Measurements from ENCODE around the gene SCAND1. TPM values are rescaled to one million over a fixed set of nuclear protein-coding genes. Genes with fewer than 3 reads are reported as not detected.

Gene SCAND1
- total and polyA plus RNA-seq, 12 donors, result 0.64 to 540 (median 145) TPM

DNA sequence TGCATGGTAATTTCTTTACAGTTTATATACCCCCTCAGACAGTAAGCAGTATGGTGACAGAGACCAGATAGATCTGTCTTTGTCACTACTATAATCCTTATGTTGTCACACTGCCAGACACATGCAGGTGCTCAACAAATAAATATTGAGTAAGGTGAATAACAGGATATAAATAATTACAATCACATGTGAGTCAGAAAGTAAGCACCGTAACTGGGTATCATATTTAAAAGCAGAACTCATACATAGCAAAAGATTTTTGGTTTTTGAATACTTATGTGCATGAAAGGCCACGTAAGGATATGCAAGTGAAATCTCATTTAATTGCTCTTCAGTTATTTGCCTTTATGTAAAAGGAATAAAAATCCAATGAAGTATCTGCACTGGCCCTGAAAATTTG lies 31.5 kb upstream of the SCAND1 start:
- 84 to 100% (median 91%) methylated on average over 2 of the region's 2 CpGs for WGBS, 4 donors
- no peak for DNase-seq
- TF ChIP-seq, protein P1, sequence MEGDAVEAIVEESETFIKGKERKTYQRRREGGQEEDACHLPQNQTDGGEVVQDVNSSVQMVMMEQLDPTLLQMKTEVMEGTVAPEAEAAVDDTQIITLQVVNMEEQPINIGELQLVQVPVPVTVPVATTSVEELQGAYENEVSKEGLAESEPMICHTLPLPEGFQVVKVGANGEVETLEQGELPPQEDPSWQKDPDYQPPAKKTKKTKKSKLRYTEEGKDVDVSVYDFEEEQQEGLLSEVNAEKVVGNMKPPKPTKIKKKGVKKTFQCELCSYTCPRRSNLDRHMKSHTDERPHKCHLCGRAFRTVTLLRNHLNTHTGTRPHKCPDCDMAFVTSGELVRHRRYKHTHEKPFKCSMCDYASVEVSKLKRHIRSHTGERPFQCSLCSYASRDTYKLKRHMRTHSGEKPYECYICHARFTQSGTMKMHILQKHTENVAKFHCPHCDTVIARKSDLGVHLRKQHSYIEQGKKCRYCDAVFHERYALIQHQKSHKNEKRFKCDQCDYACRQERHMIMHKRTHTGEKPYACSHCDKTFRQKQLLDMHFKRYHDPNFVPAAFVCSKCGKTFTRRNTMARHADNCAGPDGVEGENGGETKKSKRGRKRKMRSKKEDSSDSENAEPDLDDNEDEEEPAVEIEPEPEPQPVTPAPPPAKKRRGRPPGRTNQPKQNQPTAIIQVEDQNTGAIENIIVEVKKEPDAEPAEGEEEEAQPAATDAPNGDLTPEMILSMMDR (IDR thresholded peaks at IDR 0.05), result no peak
- TF ChIP-seq POLR2A (IDR thresholded peaks at IDR 0.05), result no peak
- Histone ChIP-seq H3K36me3 (replicated peaks in 1 of 2) (no peaks in the 10 kb centered on the region), H3K4me3 (no peak overlapping the region), H3K4me1 (replicated peaks in 1 of 2) (no peaks in the 10 kb centered on the region), H3K9me3 (replicated peaks in 1 of 3) (no peaks in the 10 kb centered on the region), H3K27me3 (no peaks in the 10 kb centered on the region), H3K27ac (no peak overlapping the region)
- intact Hi-C loops (cut with DNase I), result loop anchor here in 1 of 2 donors (10.0 kb wide), 1 partner anchor 459 kb away; no protein-coding TSS in a partner anchor

- H3K27ac ChIP-seq, result no peak overlapping the region
- no peaks in the 10 kb centered on the region for H3K4me1 ChIP-seq (replicated peaks in 1 of 2)
- no peak for DNase-seq
- no peaks in the 10 kb centered on the region for H3K36me3 ChIP-seq (replicated peaks in 1 of 2)
- TF ChIP-seq, protein P1 (IDR thresholded peaks at IDR 0.05), result no peak
- TF ChIP-seq POLR2A (IDR thresholded peaks at IDR 0.05), result no peak
- no peak overlapping the region for H3K4me3 ChIP-seq
- no peaks in the 10 kb centered on the region for H3K27me3 ChIP-seq
- 72 to 76% (median 74%) methylated on average over 6 of the region's 6 CpGs for WGBS, 4 donors
- intact Hi-C loops (cut with DNase I), result loop anchor here in 1 of 2 donors (10.0 kb wide), 1 partner anchor 460 kb away; no protein-coding TSS in a partner anchor
- no peaks in the 10 kb centered on the region for H3K9me3 ChIP-seq (replicated peaks in 1 of 3)
These were observed 30.1 kb upstream of the SCAND1 start for GRCh38 chr20:35984382-35984781.

GRCh38 chr20:35981969-35982368 lies 27.7 kb upstream of the SCAND1 start:
- Histone ChIP-seq H3K36me3 (replicated peaks in 1 of 2) (no peaks in the 10 kb centered on the region), H3K4me3 (no peak overlapping the region), H3K27ac (no peak overlapping the region), H3K4me1 (replicated peaks in 1 of 2) (no peaks in the 10 kb centered on the region), H3K9me3 (replicated peaks in 1 of 3) (no peaks in the 10 kb centered on the region), H3K27me3 (no peaks in the 10 kb centered on the region)
- DNase-seq, result peak in 1 of 7 donors; percentile 30
- intact Hi-C loops (cut with DNase I), result loop anchor here in 1 of 2 donors (10.0 kb wide), 1 partner anchor 463 kb away; no protein-coding TSS in a partner anchor
- TF ChIP-seq, protein P1 (IDR thresholded peaks at IDR 0.05), result no peak
- TF ChIP-seq POLR2A (IDR thresholded peaks at IDR 0.05), result no peak
- WGBS, 4 donors, result 55 to 71% (median 67%) methylated on average over 3 of the region's 3 CpGs

DNA sequence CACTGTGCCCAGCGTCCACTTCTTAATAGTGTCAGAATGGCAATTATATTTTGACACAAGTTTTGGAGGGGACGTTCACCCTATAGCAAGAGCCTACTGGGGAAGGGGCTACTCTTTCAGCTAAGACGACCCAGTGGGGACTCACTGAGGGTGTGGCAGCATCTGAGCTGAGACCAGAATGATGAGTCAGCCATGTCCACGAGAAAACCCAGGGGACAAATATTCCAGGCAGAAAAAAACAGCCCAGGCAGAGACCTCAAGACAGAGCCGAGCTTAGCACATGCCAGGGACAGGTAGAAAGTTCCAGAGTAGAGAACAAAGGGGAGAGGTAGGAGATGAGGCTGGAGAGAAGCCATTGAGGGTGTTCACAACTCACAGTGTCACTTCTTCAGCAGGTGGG lies 25.2 kb upstream of the SCAND1 start:
- Histone ChIP-seq H3K36me3 (replicated peaks in 1 of 2) (no peaks in the 10 kb centered on the region), H3K27me3 (no peaks in the 10 kb centered on the region), H3K27ac (no peak overlapping the region), H3K4me3 (no peak overlapping the region), H3K4me1 (replicated peaks in 1 of 2) (no peaks in the 10 kb centered on the region), H3K9me3 (replicated peaks in 1 of 3) (no peaks in the 10 kb centered on the region)
- TF ChIP-seq, protein P1 (IDR thresholded peaks at IDR 0.05), result no peak
- no peak for TF ChIP-seq POLR2A (IDR thresholded peaks at IDR 0.05)
- peak in 1 of 7 donors; percentile 36 for DNase-seq
- intact Hi-C loops (cut with DNase I), result no loop called here
- 63 to 73% (median 67%) methylated on average over 5 of the region's 5 CpGs for WGBS, 4 donors

Measured in adrenal gland (tissue), 12 donors.